Urothelium cell line (cell line): ENCODE data around the gene PHLPP1.
A peak's percentile ranks its signal among the peaks of the same experiment; 100 is the strongest.

Source experiments
- DNase-seq: peaks from one replicate; pipeline ENCODE4 v3.0.0; 2011; ENCODE audit warnings: low spot score, mixed read lengths
- FAIRE-seq: peaks from 2 replicates; lab custom pipeline; 2011; peaks lifted over from hg19 to GRCh38; lab: Jason Lieb, UNC

The PHLPP1 gene

GRCh38 chr18:62974388-62974787 lies 259.0 kb downstream of the PHLPP1 start:
- FAIRE-seq (no peak), DNase-seq (no peak)

DNA sequence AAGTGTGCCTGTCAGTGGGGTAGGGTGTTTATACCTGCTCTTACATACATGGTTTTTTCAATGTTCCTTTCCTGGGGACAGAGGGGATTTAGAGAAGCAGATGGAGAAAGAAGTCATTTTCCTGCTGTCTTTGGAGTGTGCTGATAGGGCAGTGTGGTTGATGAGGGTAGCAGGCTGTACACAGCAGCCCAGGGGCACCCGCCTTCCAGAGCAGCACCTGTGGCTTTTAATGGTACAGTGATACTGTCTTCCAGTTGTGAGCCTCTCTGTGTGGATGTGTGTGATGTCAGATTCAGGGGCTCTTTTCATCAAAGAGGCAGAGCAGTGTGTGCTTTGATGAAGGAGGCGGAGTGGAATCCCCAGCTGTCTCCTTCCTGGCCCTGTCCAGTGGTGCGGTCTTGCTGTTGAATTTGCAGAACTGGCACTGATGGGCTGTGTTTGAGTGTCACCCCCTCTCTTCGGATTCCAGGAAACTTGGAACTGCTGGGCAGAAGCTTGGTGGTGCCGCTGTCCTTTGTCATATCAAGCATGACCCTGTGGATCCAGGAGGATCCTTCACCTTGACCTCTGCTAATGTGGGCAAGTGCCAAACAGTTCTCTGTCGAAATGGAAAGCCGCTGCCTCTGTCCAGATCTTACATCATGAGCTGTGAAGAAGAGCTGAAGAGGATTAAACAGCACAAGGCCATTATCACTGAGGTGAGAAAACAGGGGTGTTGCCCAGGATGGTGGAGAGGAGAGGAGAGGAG lies 259.8 kb downstream of the PHLPP1 start:
- FAIRE-seq (no peak), DNase-seq (no peak)

GRCh38 chr18:62975785-62976184 lies 260.4 kb downstream of the PHLPP1 start:
- DNase-seq = no peak
- no peak for FAIRE-seq

DNA sequence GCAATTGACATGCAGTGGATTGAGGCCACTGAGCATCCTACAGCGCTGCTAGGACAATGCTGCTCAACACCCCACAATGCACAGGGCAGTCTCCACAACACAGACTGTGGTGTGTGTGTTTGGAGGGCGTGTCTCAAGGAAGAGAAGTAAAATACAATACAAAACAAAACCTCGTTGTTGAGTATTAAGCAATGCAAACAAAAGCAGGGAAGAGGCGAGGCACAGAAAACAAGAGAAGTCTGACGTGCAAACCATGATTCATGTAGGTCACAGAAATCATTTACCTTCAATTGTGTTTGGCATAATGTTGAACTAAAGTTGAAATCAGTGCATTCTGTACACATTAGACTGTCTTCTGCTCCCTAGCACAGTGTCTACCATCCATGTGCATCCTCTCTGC lies 260.9 kb downstream of the PHLPP1 start:
- DNase-seq (no peak), FAIRE-seq (no peak)

DNA sequence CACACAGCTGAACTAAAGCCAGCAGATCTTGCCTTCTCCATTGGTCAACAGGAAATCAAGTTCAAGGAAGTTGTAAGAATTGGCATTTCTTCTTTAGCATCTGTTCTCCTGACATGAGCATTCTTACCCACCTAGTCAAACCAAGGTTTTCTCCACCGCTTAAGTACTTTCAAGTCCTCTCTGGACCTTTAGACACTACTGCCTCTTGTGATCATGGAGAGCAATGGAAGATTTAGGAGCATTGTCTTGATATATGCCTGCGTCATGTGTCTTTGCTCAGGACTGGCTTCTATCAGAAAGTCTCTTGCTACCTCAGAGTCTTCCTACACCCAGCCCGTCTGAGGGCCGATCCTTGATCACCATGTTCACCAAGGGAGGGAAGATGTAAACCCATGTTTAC lies 262.2 kb downstream of the PHLPP1 start:
- DNase-seq (no peak), FAIRE-seq (no peak)

- FAIRE-seq = no peak
Measured at GRCh38 chr18:62978251-62979049, 263.1 kb downstream of the PHLPP1 start.

DNA sequence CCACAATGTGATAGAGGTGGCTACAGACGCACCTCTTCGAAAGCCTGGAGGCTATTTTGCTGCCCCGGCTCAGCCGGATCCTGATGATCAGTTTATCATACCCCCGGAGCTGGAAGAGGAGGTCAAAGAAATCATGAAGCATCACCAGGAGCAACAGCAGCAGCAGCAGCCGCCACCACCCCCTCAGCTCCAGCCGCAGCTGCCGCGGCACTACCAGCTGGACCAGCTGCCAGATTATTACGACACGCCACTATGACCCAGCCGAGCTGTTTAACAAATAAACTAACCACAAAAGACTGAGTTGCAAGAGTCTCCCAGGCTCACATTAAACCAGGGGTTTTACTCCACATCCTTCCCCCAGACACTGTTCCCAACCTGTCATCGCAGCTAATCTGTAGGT lies 263.8 kb downstream of the PHLPP1 start:
- FAIRE-seq (no peak), DNase-seq (peak; percentile 18)

More at GRCh38 chr18:62978251-62979049, 263.1 kb downstream of the PHLPP1 start:
- no peak for DNase-seq

- DNase-seq = no peak
Measured at GRCh38 chr18:62979900-62980299, 264.6 kb downstream of the PHLPP1 start.

GRCh38 chr18:62981566-62981965 lies 266.2 kb downstream of the PHLPP1 start:
- FAIRE-seq (no peak), DNase-seq (no peak)

More at GRCh38 chr18:62979900-62980299, 264.6 kb downstream of the PHLPP1 start:
- FAIRE-seq = no peak

GRCh38 chr18:62982600-62983251 lies 267.4 kb downstream of the PHLPP1 start:
- FAIRE-seq = no peak
- DNase-seq = peak; percentile 39

GRCh38 chr18:62984656-62985315 lies 269.4 kb downstream of the PHLPP1 start:
- FAIRE-seq (no peak), DNase-seq (no peak)

DNA sequence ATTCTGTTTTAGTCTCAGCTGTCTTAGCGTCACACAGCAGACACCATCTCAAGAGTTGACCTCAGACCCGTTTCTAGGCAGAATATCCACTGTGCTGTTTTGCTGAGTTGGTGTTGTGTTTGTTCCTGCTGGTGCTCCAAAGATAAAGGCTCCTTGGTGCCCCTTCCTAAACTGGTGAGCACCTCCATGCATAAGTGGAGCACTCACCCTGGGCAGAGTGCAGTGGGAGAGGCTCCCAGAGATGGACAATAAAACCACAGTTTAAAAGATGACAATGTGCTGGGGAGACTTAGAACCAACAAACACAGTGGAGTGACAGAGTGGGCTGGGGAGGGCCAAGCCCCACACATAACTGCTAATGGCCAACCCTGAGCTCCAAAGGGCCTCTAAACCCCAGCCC lies 271.1 kb downstream of the PHLPP1 start:
- FAIRE-seq (no peak), DNase-seq (no peak)

DNA sequence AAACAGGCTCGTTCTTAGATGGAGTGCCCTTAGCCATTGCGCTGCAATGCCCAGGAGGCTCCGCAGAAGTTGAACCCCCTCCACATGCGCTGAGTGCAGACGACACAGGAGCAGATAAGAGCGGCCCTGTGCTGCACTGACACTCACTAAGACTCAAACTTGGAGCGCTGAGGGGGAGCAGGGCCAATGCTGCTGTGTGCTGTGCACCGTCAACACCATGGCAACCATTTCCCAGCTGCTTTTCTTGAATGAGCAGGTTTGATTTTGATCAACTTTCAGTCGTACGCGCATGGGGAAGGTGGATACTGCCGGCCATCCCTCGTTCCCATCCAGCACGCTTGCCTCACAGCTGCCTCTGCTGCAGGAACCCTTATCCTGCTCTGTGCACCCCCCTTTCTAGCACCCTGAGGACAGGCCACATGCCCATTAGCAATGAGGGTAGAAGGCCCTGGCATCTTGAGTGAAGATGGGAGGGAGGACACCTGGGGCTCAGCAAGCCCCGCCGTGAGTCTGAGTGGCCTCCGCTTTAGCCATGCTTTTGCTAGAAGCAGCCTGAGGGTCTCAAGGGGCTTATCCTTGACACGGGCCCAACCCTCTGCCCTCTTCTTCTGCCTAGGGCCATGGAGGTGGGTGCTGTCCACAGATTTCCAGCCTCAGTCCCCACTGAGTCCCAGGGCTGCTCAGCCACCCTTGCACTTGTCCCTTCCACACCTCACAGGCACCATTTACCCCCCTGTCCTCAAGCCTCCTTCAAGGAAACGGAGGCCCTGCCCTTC lies 271.9 kb downstream of the PHLPP1 start:
- DNase-seq = no peak
- FAIRE-seq = no peak

- FAIRE-seq (no peak), DNase-seq (no peak)
Measured at GRCh38 chr18:62987859-62988258, 272.5 kb downstream of the PHLPP1 start.

DNA sequence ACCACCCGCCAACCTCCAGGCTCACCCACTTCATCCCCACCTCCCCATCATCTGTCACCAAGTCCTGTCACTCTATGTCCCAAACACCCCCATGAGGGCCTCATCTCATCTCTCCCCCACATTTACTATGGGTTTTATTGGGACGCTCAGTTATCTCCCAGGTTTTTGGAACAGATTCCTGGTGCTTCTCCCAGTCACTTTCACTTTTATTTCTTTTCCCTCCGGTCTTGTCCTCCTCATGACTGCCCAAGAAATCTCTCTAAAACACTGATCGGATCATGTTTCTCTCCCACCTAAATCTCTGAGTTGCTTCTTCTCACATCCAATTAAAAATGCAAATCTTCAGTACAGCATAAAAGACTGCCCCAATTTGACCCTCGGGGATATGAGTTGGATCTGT lies 273.1 kb downstream of the PHLPP1 start:
- FAIRE-seq (no peak), DNase-seq (no peak)

DNA sequence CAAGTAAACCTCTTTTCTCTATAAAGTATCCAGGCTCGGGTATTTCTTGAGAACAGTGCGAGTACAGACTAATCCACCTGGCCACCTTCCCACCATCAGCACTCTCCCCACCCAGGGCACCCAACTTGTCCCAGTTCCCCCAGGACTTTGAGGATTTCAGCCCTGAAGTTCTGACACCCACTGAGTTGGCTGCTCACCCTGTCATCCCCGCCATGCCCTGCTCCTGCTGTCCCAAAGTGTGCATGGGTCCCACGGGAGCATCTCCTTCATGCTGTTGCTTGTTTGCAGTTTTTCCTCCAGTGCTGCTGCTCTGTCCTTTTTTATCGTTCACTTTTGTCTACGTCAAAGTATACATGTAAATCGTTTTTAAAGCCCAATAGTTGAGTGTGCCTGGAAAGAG lies 273.9 kb downstream of the PHLPP1 start:
- FAIRE-seq (no peak), DNase-seq (no peak)

- DNase-seq (no peak), FAIRE-seq (no peak)
Measured at GRCh38 chr18:62990653-62991052, 275.3 kb downstream of the PHLPP1 start.

DNA sequence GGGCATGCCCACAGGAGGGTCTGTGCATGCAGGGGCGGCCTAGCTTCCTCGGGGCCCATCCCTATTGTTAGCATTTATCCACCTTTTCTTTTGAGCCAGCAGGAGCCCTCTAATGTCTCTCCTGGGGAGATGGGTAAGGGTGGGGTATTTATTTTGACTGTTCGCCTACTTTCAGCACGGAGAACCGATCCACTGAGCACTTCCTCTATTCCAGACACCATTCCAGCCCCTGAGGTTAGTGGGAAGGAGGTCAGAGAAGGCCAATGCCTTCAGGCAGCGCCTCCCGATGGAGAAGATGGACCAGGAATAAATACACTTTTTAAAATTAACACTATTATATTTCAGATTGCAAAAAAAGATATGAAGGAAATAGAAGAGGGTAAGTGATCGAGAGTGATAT lies 276.0 kb downstream of the PHLPP1 start:
- no peak for FAIRE-seq
- DNase-seq = no peak

- FAIRE-seq (no peak), DNase-seq (no peak)
Measured at GRCh38 chr18:62991959-62992358, 276.6 kb downstream of the PHLPP1 start.

- DNase-seq = no peak
- FAIRE-seq = no peak
Measured at GRCh38 chr18:62992877-62993365, 277.6 kb downstream of the PHLPP1 start.
